T-helper 2 cell (primary cell): Measurements from ENCODE around the gene ZNF22.
A peak's percentile ranks its signal among the peaks of the same experiment; 100 is the strongest.

ENCODE experiments used
- DNase-seq, 5 experiments: peaks; one replicate each; pipeline versions ENCODE4 v3.0.0 to v3.0.0-alpha.2; 2012 to 2022

The ZNF22 gene

GRCh38 chr10:44965651-44966097 is 35.0 kb upstream of the ZNF22 start:
- no peak for DNase-seq

GRCh38 chr10:44966129-44966815 is 34.5 kb upstream of the ZNF22 start:
- DNase-seq: no peak

- no peak for DNase-seq
Measured at GRCh38 chr10:44966816-44967509, 33.8 kb upstream of the ZNF22 start.

- DNase-seq: no peak
Measured at GRCh38 chr10:44967616-44968015, 33.1 kb upstream of the ZNF22 start.

GRCh38 chr10:44968091-44968490 is 32.6 kb upstream of the ZNF22 start:
- DNase-seq: no peak

- peak in 2 of 5 experiments; percentile 55 to 72 for DNase-seq
Measured at GRCh38 chr10:44968500-44969400, 32.0 kb upstream of the ZNF22 start.

- no peak for DNase-seq
Measured at GRCh38 chr10:44969854-44970253, 30.9 kb upstream of the ZNF22 start.

GRCh38 chr10:44970812-44971395 is 29.8 kb upstream of the ZNF22 start:
- no peak for DNase-seq

GRCh38 chr10:44971434-44971833 is 29.3 kb upstream of the ZNF22 start:
- no peak for DNase-seq

GRCh38 chr10:44971935-44972757 is 28.6 kb upstream of the ZNF22 start:
- no peak for DNase-seq

- no peak for DNase-seq
Measured at GRCh38 chr10:44972874-44973306, 27.8 kb upstream of the ZNF22 start.

- no peak for DNase-seq
Measured at GRCh38 chr10:44973323-44974081, 27.2 kb upstream of the ZNF22 start.

GRCh38 chr10:44974082-44974627 is 26.6 kb upstream of the ZNF22 start:
- DNase-seq: no peak

- peak; percentile 43 to 69 (median 47) for DNase-seq
Measured at GRCh38 chr10:44974628-44975430, 25.9 kb upstream of the ZNF22 start.

GRCh38 chr10:44975431-44976331 is 25.0 kb upstream of the ZNF22 start:
- DNase-seq: no peak

- DNase-seq: no peak
Measured at GRCh38 chr10:44976352-44977198, 24.1 kb upstream of the ZNF22 start.

- no peak for DNase-seq
Measured at GRCh38 chr10:44977287-44978212, 23.2 kb upstream of the ZNF22 start.
